Endothelial cell of umbilical vein (primary cell): ENCODE measurements around the gene CCDC73. TPM values are rescaled to one million over a fixed set of nuclear protein-coding genes. Genes with fewer than 3 reads are reported as not detected.
"Not testable (repeated sequence)": the region's sequence is repeated elsewhere in the genome, so short reads cannot be mapped to it uniquely, and the experiment has no call there.

Experiments
- BruUV-seq: library from RNA; stranded (reverse); fragments of 400-500 nt; replicated peaks from 2 replicates; lab custom pipeline; 2021; lab: Mats Ljungman, UMichigan
- CTCF ChIA-PET: fragments of 300-600, 350-600 bp; sonication (Branson Sonifier 250); formaldehyde crosslinking; loops from one replicate; lab custom pipeline; 2021; ENCODE audit warnings: antibody characterized with exemption, inconsistent platforms; lab: Charles Lee
- POLR2A ChIA-PET: fragments of 300-600, 350-600 bp; sonication (Branson Sonifier 250); formaldehyde crosslinking; loops from one replicate; lab custom pipeline; 2021; ENCODE audit warnings: antibody characterized with exemption, inconsistent platforms; lab: Charles Lee
- DNase-seq: peaks from one replicate; pipeline ENCODE4 v3.0.0-alpha.2; 2011; ENCODE audit warnings: low read depth, low spot score
- FAIRE-seq: peaks from 2 replicates; lab custom pipeline; 2011; peaks lifted over from hg19 to GRCh38; lab: Jason Lieb, UNC
- H2AFZ ChIP-seq: 2 replicates; pipeline ENCODE4 v1.6.0; 2012; ENCODE audit warnings: low read depth, low read length, control low read depth, inconsistent platforms
- H3K27ac ChIP-seq: 2 replicates; pipeline ENCODE4 v1.5.1; 2011; ENCODE audit warnings: low read depth, mild to moderate bottlenecking, control low read depth, low read length, moderate library complexity; ENCODE audit not compliant: insufficient read depth
- H3K27me3 ChIP-seq, 2 experiments: 2 replicates each; pipeline versions ENCODE4 v1.6.0 to v1.6.1; 2011; ENCODE audit warnings: low read length in 2 of 2, mixed read lengths in 1 of 2; ENCODE audit not compliant: control insufficient read depth in 2 of 2, insufficient read depth in 2 of 2
- H3K36me3 ChIP-seq, 2 experiments: 2 replicates in 1 of 2; 3 replicates in 1 of 2; pipeline ENCODE4 v1.5.1; 2011; ENCODE audit warnings: low read length in 2 of 2, mild to moderate bottlenecking in 1 of 2, moderate library complexity in 1 of 2; ENCODE audit not compliant: control insufficient read depth in 2 of 2, insufficient read depth in 2 of 2; ENCODE audit errors: extremely low read depth in 1 of 2
- H3K4me1 ChIP-seq: 3 replicates; pipeline ENCODE4 v1.5.1; 2011; ENCODE audit warnings: mild to moderate bottlenecking, low read length; ENCODE audit not compliant: control insufficient read depth, insufficient read depth; ENCODE audit errors: extremely low read depth
- H3K4me2 ChIP-seq: 2 replicates; pipeline ENCODE4 v1.6.1; 2011; ENCODE audit warnings: low read length, control low read depth, mixed read lengths; ENCODE audit not compliant: insufficient read depth
- H3K4me3 ChIP-seq, 3 experiments: fragments of 200-600 bp in 1 of 3; sonication (generic), shearing (Covaris generic) in 1 of 3; replicated peaks in 1 of 3; 2 replicates each; pipeline ENCODE4 v1.5.1; 2011 to 2016; ENCODE audit warnings: control low read depth in 3 of 3, low read length in 3 of 3, mild to moderate bottlenecking in 2 of 3, inconsistent platforms in 1 of 3, low read depth in 1 of 3, moderate library complexity in 1 of 3; ENCODE audit not compliant: insufficient read depth in 1 of 3
- H3K79me2 ChIP-seq: 2 replicates; pipeline ENCODE4 v1.6.0; 2012; ENCODE audit warnings: low read length, inconsistent platforms; ENCODE audit not compliant: control insufficient read depth, insufficient read depth
- H3K9ac ChIP-seq: replicated peaks from 2 replicates; pipeline ENCODE3; 2011; ENCODE audit warnings: low read length, control low read depth; ENCODE audit not compliant: insufficient read depth; ENCODE audit errors: extremely low read depth
- H3K9me1 ChIP-seq: replicated peaks from 3 replicates; pipeline ENCODE4 v1.6.0; 2011; ENCODE audit warnings: mild to moderate bottlenecking, low read length; ENCODE audit not compliant: control insufficient read depth, insufficient read depth; ENCODE audit errors: extremely low read depth
- H3K9me3 ChIP-seq: replicated peaks from 2 replicates; pipeline ENCODE4 v1.5.1; 2012; ENCODE audit warnings: low read length, inconsistent platforms; ENCODE audit not compliant: control insufficient read depth, insufficient read depth
- H4K20me1 ChIP-seq: replicated peaks from 2 replicates; pipeline ENCODE3; 2011; ENCODE audit warnings: mild to moderate bottlenecking, low read length; ENCODE audit not compliant: control insufficient read depth, insufficient read depth; ENCODE audit errors: extremely low read depth
- EZH2 ChIP-seq: IDR thresholded peaks from 2 replicates; pipeline ENCODE4 v1.6.1; 2012; ENCODE audit warnings: borderline replicate concordance, low read depth, mild to moderate bottlenecking, moderate library complexity, low read length, inconsistent platforms; ENCODE audit not compliant: severe bottlenecking
- FOS ChIP-seq: IDR thresholded peaks from 2 replicates; pipeline ENCODE4 v1.6.1; 2011; ENCODE audit warnings: mild to moderate bottlenecking, low read length, moderate library complexity, borderline replicate concordance; ENCODE audit not compliant: insufficient read depth
- GATA2 ChIP-seq: IDR thresholded peaks from 2 replicates; pipeline ENCODE4 v1.7.0; 2011; ENCODE audit warnings: low read depth, mild to moderate bottlenecking, moderate library complexity, mixed read lengths, low read length; ENCODE audit not compliant: insufficient read length, insufficient read depth
- JUN ChIP-seq: IDR thresholded peaks from 2 replicates; pipeline ENCODE4 v1.6.1; 2011; ENCODE audit warnings: borderline replicate concordance, low read depth; ENCODE audit not compliant: insufficient read length, insufficient read depth
- MYC ChIP-seq: IDR thresholded peaks from one replicate; pipeline ENCODE4 v1.6.1; 2011; ENCODE audit warnings: mild to moderate bottlenecking, low read depth, low read length
- POLR2A ChIP-seq: IDR thresholded peaks from 2 replicates; pipeline ENCODE4 v1.6.1; 2012; ENCODE audit warnings: low read depth, mild to moderate bottlenecking, control low read depth, low read length
- POLR2AphosphoS5 ChIP-seq: IDR thresholded peaks from 2 replicates; pipeline ENCODE4 v1.6.1; 2012; ENCODE audit warnings: low read depth, mild to moderate bottlenecking, control low read depth, low read length, moderate library complexity; ENCODE audit not compliant: insufficient read depth
- dilution Hi-C: fragments of 300-500 bp; cut with MboI; formaldehyde crosslinking; loops from one replicate; pipeline ENCODE4 v1.15.0; 2019; ENCODE audit warnings: low sequenced_read_pairs; ENCODE audit not compliant: extremely low pct_ligation_motif_present
- intact Hi-C: fragments of 100-400 bp; cut with micrococcal nuclease; formaldehyde crosslinking; loops from one replicate; pipeline ENCODE4 v1.10.0; 2022
- polyA plus RNA-seq, 4 experiments: library from polyadenylated mRNA; depleted of rRNA in 3 of 4; stranded (reverse) in 3 of 4; unstranded in 1 of 4; fragments of >200 nt; gene quantifications; 2 replicates each; pipeline versions ENCODE4 v1.2.1 to v1.2.3, GENCODE V29; 2011 to 2012; ENCODE audit warnings: missing spikeins in 1 of 4
- total RNA-seq: library from RNA; stranded (reverse); gene quantifications from 2 replicates; pipeline ENCODE4 v1.2.3, GENCODE V29; 2021
- TF ChIP-seq, protein P1 (sequence below): IDR thresholded peaks from 2 replicates; pipeline ENCODE4 v1.6.1; 2011; ENCODE audit not compliant: insufficient read depth, insufficient read length
- TF ChIP-seq, protein P2 (sequence below), 2 donors: IDR thresholded peaks; 1 replicate in 1 of 2; 2 replicates in 1 of 2; pipeline ENCODE4 v1.5.1; 2011; ENCODE audit warnings: low read length in 2 of 2, mild to moderate bottlenecking in 2 of 2, moderate library complexity in 2 of 2, control low read depth in 1 of 2, inconsistent platforms in 1 of 2, low read depth in 1 of 2; ENCODE audit not compliant: insufficient read depth in 1 of 2; ENCODE audit errors: extremely low read depth in 1 of 2

CCDC73 gene
- total and polyA plus RNA-seq, 2 donors (not counting 3 experiments of a cell fraction or from before 2014, with no cell fraction given), result not detected

DNA sequence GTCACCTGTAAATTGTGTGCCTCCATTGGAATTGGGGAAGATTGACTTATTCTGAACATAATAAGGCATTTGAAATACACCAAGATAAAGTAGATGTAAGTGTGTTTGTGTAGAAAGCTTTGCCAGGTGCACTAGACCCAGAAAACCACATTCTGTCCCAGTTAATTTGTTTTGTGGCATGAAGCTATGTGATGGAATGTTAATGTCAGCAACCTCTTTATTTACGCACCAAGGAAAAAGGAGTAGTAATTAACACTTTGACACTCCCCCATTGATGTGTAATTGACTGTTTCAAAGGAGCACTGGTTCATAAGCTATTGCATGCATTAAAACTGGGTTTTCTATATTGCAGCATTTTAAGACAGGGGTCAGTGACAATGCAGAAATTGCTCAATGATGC, 196.5 kb downstream of the CCDC73 start:
- H2AFZ ChIP-seq, result no peak overlapping the region
- FAIRE-seq (no peak), DNase-seq (no peak)
- peaks cover 10 to 14% of the 10 kb centered on the region in 2 experiments for H3K36me3 ChIP-seq
- peaks cover 2% of the 10 kb centered on the region for H4K20me1 ChIP-seq
- dilution Hi-C loops, result no loop called here
- no peak overlapping the region for H3K27ac ChIP-seq
- BruUV-seq, result no TSS peak
- H3K9ac ChIP-seq, result no peak overlapping the region
- TF ChIP-seq, protein P1, sequence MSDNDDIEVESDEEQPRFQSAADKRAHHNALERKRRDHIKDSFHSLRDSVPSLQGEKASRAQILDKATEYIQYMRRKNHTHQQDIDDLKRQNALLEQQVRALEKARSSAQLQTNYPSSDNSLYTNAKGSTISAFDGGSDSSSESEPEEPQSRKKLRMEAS, result no peak
- TF ChIP-seq, protein P2, sequence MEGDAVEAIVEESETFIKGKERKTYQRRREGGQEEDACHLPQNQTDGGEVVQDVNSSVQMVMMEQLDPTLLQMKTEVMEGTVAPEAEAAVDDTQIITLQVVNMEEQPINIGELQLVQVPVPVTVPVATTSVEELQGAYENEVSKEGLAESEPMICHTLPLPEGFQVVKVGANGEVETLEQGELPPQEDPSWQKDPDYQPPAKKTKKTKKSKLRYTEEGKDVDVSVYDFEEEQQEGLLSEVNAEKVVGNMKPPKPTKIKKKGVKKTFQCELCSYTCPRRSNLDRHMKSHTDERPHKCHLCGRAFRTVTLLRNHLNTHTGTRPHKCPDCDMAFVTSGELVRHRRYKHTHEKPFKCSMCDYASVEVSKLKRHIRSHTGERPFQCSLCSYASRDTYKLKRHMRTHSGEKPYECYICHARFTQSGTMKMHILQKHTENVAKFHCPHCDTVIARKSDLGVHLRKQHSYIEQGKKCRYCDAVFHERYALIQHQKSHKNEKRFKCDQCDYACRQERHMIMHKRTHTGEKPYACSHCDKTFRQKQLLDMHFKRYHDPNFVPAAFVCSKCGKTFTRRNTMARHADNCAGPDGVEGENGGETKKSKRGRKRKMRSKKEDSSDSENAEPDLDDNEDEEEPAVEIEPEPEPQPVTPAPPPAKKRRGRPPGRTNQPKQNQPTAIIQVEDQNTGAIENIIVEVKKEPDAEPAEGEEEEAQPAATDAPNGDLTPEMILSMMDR (IDR thresholded peaks at IDR 0.05; ENCODE audit: extremely low read depth in 1 of 2, insufficient read depth in 1 of 2, low read depth in 1 of 2, low read length in 2 of 2), result no peak
- no peak for TF ChIP-seq GATA2
- no peak for TF ChIP-seq JUN
- TF ChIP-seq EZH2, result no peak
- no peak for TF ChIP-seq FOS
- TF ChIP-seq MYC, result no peak
- TF ChIP-seq POLR2A, result no peak
- TF ChIP-seq POLR2AphosphoS5, result no peak
- H3K4me2 ChIP-seq, result no peak overlapping the region
- H3K4me1 ChIP-seq, result peaks cover 3% of the 10 kb centered on the region
- CTCF ChIA-PET, result no interaction called here
- intact Hi-C loops, result no loop called here
- H3K79me2 ChIP-seq, result peaks cover 2% of the 10 kb centered on the region
- no peaks in the 10 kb centered on the region for H3K9me1 ChIP-seq
- no peak overlapping the region for H3K4me3 ChIP-seq
- H3K27me3 ChIP-seq, result no peaks in the 10 kb centered on the region
- POLR2A ChIA-PET, result no interaction called here
- no peaks in the 10 kb centered on the region for H3K9me3 ChIP-seq

DNA sequence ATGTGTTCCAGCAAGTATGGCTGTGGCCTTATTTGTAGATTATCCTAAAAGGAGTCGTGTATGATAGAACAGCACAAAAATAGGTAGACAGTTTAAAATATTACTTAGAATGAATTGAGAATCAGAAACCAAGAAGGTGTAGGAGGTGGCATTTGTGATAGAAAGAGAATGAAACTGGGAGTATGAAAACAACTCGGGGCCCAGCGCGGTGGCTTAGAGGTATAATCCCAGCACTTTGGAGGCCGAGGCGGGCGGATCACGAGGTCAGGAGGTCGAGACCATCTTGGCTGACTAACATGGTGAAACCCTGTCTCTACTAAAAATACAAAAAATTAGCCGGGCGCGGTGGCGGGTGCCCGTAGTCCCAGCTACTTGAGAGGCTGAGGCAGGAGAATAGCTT, 198.3 kb downstream of the CCDC73 start:
- H3K9ac ChIP-seq, H3K4me2 ChIP-seq, H3K4me1 ChIP-seq, POLR2A ChIA-PET, CTCF ChIA-PET, H3K4me3 ChIP-seq, H3K9me3 ChIP-seq, H3K9me1 ChIP-seq, intact Hi-C loops, H3K27me3 ChIP-seq, dilution Hi-C loops, H4K20me1 ChIP-seq, FAIRE-seq, H3K79me2 ChIP-seq, DNase-seq, H2AFZ ChIP-seq, BruUV-seq, H3K27ac ChIP-seq: not testable (repeated sequence)
- H3K36me3 ChIP-seq, result peaks cover 11 to 21% of the 10 kb centered on the region in 2 experiments
